ENCODE measurements around the gene CLIC4.
A peak's percentile ranks its signal among the peaks of the same experiment; 100 is the strongest.
"Not testable (repeated sequence)": the region's sequence is repeated elsewhere in the genome, so short reads cannot be mapped to it uniquely, and the experiment has no call there.

Gene CLIC4

GRCh38 chr1:24744911-24745710 lies at the start of gene CLIC4:
CLIC4 (plus strand) TSS chr1:24745447; CDS start chr1:24745554, 107 bp downstream.
- FAIRE-seq: peak; percentile 86
- DNase-seq (ENCODE audit: low spot score): peak; percentile 98

- FAIRE-seq: no peak
Observed at GRCh38 chr1:24696041-24696755, 49.0 kb upstream of the CLIC4 start.

DNA sequence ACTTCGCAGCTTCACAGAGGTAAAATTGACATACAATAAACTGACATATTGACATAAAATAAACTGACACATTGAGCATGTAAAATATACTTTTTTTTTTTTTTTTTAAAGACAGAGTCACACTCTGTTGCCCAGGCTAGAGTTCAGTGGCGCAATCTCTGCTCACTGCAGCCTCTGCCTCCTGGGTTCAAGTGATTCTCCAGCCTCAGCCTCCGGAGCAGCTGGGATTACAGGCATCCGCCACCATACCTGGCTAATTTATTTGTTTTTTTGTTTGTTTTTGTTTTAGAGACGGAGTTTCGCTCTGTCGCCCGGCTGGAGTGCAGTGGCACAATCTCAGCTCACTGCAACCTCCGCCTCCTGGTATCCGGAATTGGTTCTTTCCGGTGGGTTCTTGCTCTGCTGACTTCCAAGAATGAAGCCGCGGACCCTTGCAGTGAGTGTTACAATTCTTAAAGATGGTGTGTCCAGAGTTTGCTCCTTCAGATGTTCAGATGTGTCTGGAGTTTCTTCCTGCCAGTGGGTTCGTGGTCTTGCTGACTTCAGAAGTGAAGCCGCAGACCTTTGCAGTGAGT lies 48.4 kb upstream of the CLIC4 start:
- no peak for FAIRE-seq
- no peak for DNase-seq (ENCODE audit: low spot score)

More at GRCh38 chr1:24696041-24696755, 49.0 kb upstream of the CLIC4 start:
- no peak for DNase-seq (ENCODE audit: low spot score)

GRCh38 chr1:24697453-24698001 lies 47.7 kb upstream of the CLIC4 start:
- not testable (repeated sequence) for DNase-seq (ENCODE audit: low spot score); FAIRE-seq

DNA sequence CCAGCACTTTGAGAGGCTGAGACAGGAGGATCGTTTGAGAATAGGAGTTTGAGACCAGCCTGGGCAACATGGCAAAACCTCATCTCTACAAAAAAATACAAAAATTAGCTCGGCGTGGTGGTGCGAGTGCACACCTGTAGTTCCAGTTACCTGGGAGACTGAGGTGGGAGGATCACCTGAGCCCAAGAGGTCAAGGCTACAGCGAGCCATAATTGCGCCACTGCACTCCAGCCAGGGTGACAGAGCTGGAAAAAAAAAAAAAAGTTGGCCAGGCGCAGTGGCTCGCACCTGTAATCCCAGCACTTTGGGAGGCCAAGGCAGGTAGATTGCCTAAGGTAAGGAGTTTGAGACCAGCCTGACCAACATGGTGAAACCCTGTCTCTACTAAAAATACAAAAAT lies 46.9 kb upstream of the CLIC4 start:
- FAIRE-seq; DNase-seq (ENCODE audit: low spot score): not testable (repeated sequence)

- no peak for FAIRE-seq
- DNase-seq (ENCODE audit: low spot score): peak; percentile 42
Observed at GRCh38 chr1:24699628-24700027, 45.6 kb upstream of the CLIC4 start.

GRCh38 chr1:24702511-24703293 lies 42.5 kb upstream of the CLIC4 start:
- FAIRE-seq: no peak
- peak; percentile 64 for DNase-seq (ENCODE audit: low spot score)

DNA sequence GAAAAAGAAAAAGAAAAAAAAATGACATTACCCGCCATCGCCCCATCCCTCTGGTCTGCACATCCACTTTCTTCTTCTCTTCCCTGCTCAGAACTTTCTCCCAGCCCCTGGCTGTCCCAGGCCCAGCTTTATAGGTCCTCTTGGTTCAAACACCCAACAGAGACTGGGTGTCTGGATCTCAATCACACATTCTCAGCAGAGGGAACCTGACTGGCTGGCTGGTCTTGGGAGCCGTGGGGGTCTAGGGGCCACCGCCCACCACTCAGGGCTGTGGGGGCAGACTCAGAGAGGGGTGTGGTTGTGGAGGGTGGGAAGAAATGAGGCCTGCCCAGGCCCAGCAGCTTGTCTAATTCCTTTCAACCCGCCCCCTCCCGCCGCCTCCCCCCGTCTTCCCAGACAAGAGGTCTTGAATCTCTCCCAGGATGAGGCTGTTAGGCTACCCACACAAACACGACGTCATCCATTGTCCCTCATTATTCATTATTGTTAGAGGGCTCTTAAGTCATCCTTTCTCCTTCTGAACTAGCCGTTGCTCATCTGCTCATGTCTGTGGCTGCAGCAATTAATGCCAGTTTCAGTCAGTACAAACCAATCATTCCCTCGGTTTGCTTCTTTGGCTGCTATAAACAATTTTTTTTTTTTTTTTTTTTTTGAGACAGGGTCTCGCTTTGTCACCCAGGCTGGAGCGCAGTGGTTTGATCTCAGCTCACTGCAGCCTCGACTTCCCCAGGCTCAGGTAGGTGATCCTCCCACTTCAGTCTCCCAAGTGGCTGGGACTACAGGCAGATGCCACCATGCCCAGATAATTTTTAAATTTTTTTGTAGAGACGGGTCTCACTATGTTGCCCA lies 40.6 kb upstream of the CLIC4 start:
- FAIRE-seq (no peak), DNase-seq (ENCODE audit: low spot score) (peak; percentile 85)

DNA sequence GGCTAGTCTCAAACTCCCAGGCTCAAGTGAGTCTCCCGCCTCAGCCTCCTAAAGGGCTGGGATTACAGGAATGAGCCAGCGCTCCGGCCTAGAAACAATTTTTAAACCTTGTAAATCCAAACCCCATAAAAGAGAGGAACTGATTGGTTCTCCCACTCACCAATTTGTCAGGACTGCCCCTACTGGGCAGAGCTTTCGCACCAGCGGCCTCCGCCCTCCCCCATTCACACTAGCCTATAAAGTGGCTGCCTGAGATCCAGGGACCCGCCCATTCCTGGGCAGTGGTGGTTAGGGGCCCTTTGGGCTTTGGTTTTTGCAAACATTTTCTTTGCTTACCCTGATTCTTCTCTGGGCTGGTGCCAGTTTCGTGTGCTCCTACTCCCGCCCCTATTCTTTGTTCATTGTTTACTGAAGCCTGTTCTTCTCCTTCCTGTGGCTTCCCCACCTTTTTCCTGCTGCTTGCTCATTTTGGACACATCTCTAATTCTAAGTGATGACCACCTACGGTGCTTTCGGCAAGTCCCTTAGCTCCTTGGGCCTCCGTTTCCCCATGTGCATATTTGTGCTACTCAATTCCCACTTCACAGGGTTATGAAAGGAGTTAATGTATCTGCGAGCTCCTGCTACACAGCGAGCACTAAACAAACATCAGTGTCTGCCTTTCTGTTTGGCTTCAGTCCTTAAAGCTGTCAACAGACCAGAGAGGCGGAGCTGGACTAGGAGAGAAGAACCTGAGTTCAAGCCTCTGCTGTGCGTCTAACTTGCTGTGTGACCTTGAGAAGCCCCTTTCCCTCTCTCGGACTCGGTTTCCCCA lies 39.8 kb upstream of the CLIC4 start:
- FAIRE-seq (peak; percentile 85), DNase-seq (ENCODE audit: low spot score) (peak; percentile 90)

DNA sequence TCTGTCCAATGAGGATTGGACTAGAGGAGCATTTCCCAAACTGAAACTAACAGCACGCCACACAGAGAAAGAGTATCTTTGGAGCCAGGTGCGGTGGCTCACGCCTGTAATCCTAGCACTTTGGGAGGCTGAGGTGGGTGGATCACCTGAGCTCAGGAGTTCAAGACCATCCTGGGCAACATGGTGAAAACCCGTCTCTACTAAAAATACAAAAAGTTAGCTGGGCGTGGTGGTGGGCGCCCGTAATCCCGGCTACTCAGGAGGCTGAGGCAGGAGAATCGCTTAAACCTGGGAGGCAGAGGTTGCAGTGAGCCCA lies 39.2 kb upstream of the CLIC4 start:
- DNase-seq (ENCODE audit: low spot score); FAIRE-seq: not testable (repeated sequence)

GRCh38 chr1:24707687-24708086 lies 37.6 kb upstream of the CLIC4 start:
- DNase-seq (ENCODE audit: low spot score) (peak; percentile 72), FAIRE-seq (no peak)

- FAIRE-seq (no peak), DNase-seq (ENCODE audit: low spot score) (no peak)
Observed at GRCh38 chr1:24708938-24709337, 36.3 kb upstream of the CLIC4 start.

- DNase-seq (ENCODE audit: low spot score) (no peak), FAIRE-seq (no peak)
Observed at GRCh38 chr1:24709791-24710441, 35.3 kb upstream of the CLIC4 start.

GRCh38 chr1:24711329-24711728 lies 33.9 kb upstream of the CLIC4 start:
- FAIRE-seq (no peak), DNase-seq (ENCODE audit: low spot score) (no peak)

DNA sequence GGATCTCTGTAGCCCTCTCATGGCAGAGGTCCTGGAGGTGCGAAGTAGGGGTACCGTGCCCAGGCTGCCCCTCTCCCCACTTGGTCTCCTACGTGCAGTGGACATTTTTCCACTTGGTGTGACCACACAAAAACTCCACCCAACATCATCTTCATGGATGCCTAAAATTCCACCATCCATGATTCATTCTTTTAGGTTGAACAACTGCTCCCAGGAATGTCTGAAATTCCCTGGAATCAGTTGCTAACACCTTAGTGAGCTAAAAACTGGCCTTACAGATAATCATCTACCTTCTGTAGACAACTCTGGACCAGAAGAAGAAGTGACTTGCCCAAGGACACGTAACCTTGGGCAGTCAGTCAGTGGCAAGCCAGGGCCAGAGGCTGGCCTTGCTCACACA lies 32.1 kb upstream of the CLIC4 start:
- peak; percentile 91 for FAIRE-seq
- peak; percentile 91 for DNase-seq (ENCODE audit: low spot score)

DNA sequence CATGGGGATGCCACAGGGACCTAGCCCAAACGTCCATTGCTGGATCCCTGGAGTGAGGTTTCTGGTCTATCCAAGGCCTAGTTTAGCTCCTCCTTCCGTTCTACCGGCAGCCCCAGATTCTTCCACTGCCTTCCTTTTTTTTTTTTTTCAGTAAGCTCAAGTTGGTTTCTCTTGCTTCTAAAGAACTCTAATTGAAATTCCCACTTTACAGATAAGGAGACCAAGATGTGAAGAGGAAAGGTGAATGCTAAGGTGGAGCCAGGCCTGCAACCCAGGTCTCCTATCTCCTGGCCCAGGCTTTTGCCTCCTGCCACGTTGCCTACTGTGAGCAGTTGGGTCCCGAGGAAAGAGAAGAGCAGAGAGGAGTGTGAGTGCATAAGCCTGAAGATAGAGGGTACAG lies 31.5 kb upstream of the CLIC4 start:
- DNase-seq (ENCODE audit: low spot score) (no peak), FAIRE-seq (no peak)

GRCh38 chr1:24714859-24715520 lies 30.3 kb upstream of the CLIC4 start:
- DNase-seq (ENCODE audit: low spot score) (peak; percentile 83), FAIRE-seq (peak; percentile 73)

DNA sequence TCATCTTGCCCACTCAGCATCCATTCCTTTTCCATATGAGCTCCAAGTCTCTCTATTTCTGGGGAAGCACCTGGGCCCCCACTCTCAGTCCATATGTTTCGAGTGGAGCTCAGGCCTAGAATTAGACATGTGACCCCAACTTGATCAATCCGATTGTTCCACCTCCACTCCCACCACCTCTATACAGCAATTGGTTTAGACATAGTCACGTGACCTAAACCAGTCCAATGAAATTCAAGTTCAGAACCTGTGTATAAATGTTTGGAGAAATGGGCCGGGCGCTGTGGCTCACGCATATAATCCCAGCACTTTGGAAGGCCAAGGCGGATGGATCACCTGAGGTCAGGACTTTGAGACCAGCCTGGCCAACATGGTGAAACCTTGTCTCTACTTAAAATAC lies 29.6 kb upstream of the CLIC4 start:
- DNase-seq (ENCODE audit: low spot score): no peak
- no peak for FAIRE-seq
